Mesothelial cell of epicardium (in vitro differentiated cells): ENCODE measurements around the gene BMPR1B. TPM values are rescaled to one million over a fixed set of nuclear protein-coding genes. Genes with fewer than 3 reads are reported as not detected.

Experiments used
- DNase-seq, 2 experiments: peaks; one replicate each; pipeline ENCODE4 v3.0.0; 2021; ENCODE audit warnings: low spot score in 2 of 2; ENCODE audit not compliant: unreplicated experiment in 2 of 2
- H3K27ac Mint-ChIP-seq: 2 replicates; pipeline ENCODE4 v1.8.0; 2021; ENCODE audit warnings: mixed read lengths
- H3K27me3 Mint-ChIP-seq: 2 replicates; pipeline ENCODE4 v1.8.0; 2021; ENCODE audit warnings: low read depth, mixed read lengths
- H3K36me3 Mint-ChIP-seq: 2 replicates; pipeline ENCODE4 v1.8.0; 2021; ENCODE audit warnings: mixed read lengths
- H3K4me1 Mint-ChIP-seq: 2 replicates; pipeline ENCODE4 v1.8.0; 2021; ENCODE audit warnings: mixed read lengths
- H3K4me3 Mint-ChIP-seq: 2 replicates; pipeline ENCODE4 v1.8.0; 2021; ENCODE audit warnings: mild to moderate bottlenecking, moderate library complexity, mixed read lengths
- H3K9me3 Mint-ChIP-seq: 2 replicates; pipeline ENCODE4 v1.8.0; 2021; ENCODE audit warnings: mixed read lengths
- CTCF ChIP-seq: fragments of 200-600 bp; sonication (generic); IDR thresholded peaks from one replicate; pipeline ENCODE4 v1.5.0; 2021; ENCODE audit warnings: antibody characterized with exemption; ENCODE audit not compliant: unreplicated experiment
- total RNA-seq: library from RNA; stranded (reverse); gene quantifications from 3 replicates; pipeline ENCODE4 v1.2.1, GENCODE V29; 2021

Gene BMPR1B
- total RNA-seq, 1 donor from 2014 or later: 2.6 TPM

- no peaks in the 10 kb centered on the region for H3K36me3 Mint-ChIP-seq
- peaks cover 8% of the 10 kb centered on the region for H3K4me1 Mint-ChIP-seq
- DNase-seq: no peak
- H3K27me3 Mint-ChIP-seq: peaks cover 15% of the 10 kb centered on the region
- no peak overlapping the region for H3K4me3 Mint-ChIP-seq
- H3K9me3 Mint-ChIP-seq: peaks cover 7% of the 10 kb centered on the region
- H3K27ac Mint-ChIP-seq: no peak overlapping the region
- TF ChIP-seq CTCF: no peak
These were observed 315.9 kb downstream of the BMPR1B start for GRCh38 chr4:95073646-95074045.

GRCh38 chr4:95077864-95078263 lies 320.1 kb downstream of the BMPR1B start:
- Mint-ChIP-seq H3K4me3 (no peak overlapping the region), H3K4me1 (peaks cover 8% of the 10 kb centered on the region), H3K27ac (no peak overlapping the region), H3K9me3 (no peaks in the 10 kb centered on the region), H3K36me3 (no peaks in the 10 kb centered on the region), H3K27me3 (peaks cover 10% of the 10 kb centered on the region)
- TF ChIP-seq CTCF: no peak
- no peak for DNase-seq

GRCh38 chr4:95080969-95081368 lies 323.2 kb downstream of the BMPR1B start:
- no peak for DNase-seq
- no peaks in the 10 kb centered on the region for H3K9me3 Mint-ChIP-seq
- peaks cover 12% of the 10 kb centered on the region for H3K4me1 Mint-ChIP-seq
- H3K27ac Mint-ChIP-seq: no peak overlapping the region
- no peak overlapping the region for H3K4me3 Mint-ChIP-seq
- H3K36me3 Mint-ChIP-seq: no peaks in the 10 kb centered on the region
- H3K27me3 Mint-ChIP-seq: no peaks in the 10 kb centered on the region
- no peak for TF ChIP-seq CTCF

GRCh38 chr4:95084584-95084983 lies 326.8 kb downstream of the BMPR1B start:
- Mint-ChIP-seq H3K9me3 (peaks cover 4% of the 10 kb centered on the region), H3K27me3 (no peaks in the 10 kb centered on the region), H3K27ac (no peak overlapping the region), H3K4me3 (no peak overlapping the region), H3K36me3 (no peaks in the 10 kb centered on the region), H3K4me1 (peaks cover 32% of the 10 kb centered on the region)
- no peak for TF ChIP-seq CTCF
- no peak for DNase-seq

GRCh38 chr4:95085124-95085833 lies 327.5 kb downstream of the BMPR1B start:
- no peak overlapping the region for H3K4me3 Mint-ChIP-seq
- TF ChIP-seq CTCF: no peak
- no peaks in the 10 kb centered on the region for H3K36me3 Mint-ChIP-seq
- no peaks in the 10 kb centered on the region for H3K27me3 Mint-ChIP-seq
- no peak for DNase-seq
- peaks cover 4% of the 10 kb centered on the region for H3K9me3 Mint-ChIP-seq
- no peak overlapping the region for H3K27ac Mint-ChIP-seq
- H3K4me1 Mint-ChIP-seq: peaks cover 35% of the 10 kb centered on the region
